Kidney (tissue), 14 donors: ENCODE measurements around the gene GRIA1. TPM values are rescaled to one million over a fixed set of nuclear protein-coding genes. Genes with fewer than 3 reads are reported as not detected.

Experiments used
- DNase-seq, 5 donors: peaks; one replicate each; pipeline ENCODE4 v3.0.0-alpha.2; 2013 to 2020
- FAIRE-seq: peaks from 2 replicates; lab custom pipeline; 2012; peaks lifted over from hg19 to GRCh38; lab: Jason Lieb, UNC
- H3K27ac ChIP-seq, 2 donors: one replicate each; pipeline ENCODE4 v1.7.0; 2013; ENCODE audit warnings: low read depth in 2 of 2, low read length in 2 of 2, inconsistent platforms in 1 of 2
- H3K27me3 ChIP-seq: one replicate; pipeline ENCODE4 v1.7.1; 2013; ENCODE audit warnings: low read length, inconsistent platforms; ENCODE audit not compliant: control insufficient read depth, insufficient read depth
- H3K36me3 ChIP-seq, 3 donors: one replicate each; pipeline versions ENCODE4 v1.7.0 to v1.7.1; 2013; ENCODE audit warnings: low read length in 3 of 3, control low read depth in 1 of 3, inconsistent platforms in 1 of 3; ENCODE audit not compliant: insufficient read depth in 3 of 3, control insufficient read depth in 2 of 3
- H3K4me1 ChIP-seq, 3 donors: one replicate each; pipeline versions ENCODE4 v1.7.0 to v1.7.1; 2013; ENCODE audit warnings: low read length in 3 of 3, inconsistent platforms in 1 of 3, low read depth in 1 of 3; ENCODE audit not compliant: control insufficient read depth in 2 of 3, insufficient read depth in 2 of 3
- H3K4me3 ChIP-seq, 3 donors: one replicate each; pipeline versions ENCODE4 v1.7.0 to v1.8.1; 2013; ENCODE audit warnings: low read length in 3 of 3, control low read depth in 1 of 3, inconsistent platforms in 1 of 3
- H3K9ac ChIP-seq, 3 donors: one replicate each; pipeline versions ENCODE4 v1.7.0 to v1.7.1; 2013; ENCODE audit warnings: low read length in 3 of 3, control low read depth in 1 of 3, inconsistent platforms in 1 of 3
- H3K9me3 ChIP-seq, 3 donors: one replicate each; pipeline versions ENCODE4 v1.7.0 to v1.7.1; 2013; ENCODE audit warnings: low read length in 3 of 3, control low read depth in 1 of 3, inconsistent platforms in 1 of 3; ENCODE audit not compliant: control insufficient read depth in 2 of 3, insufficient read depth in 1 of 3
- intact Hi-C: fragments of 100-400 bp; cut with DNase I; formaldehyde crosslinking; loops from one replicate; pipeline ENCODE4 v1.11.1; 2022
- polyA plus RNA-seq: library from polyadenylated mRNA; stranded (reverse); fragments of 350-450 nt; fragmentation: Illumina TruSeq; extraction: RNeasy Lipid Tissue Mini Kit (QIAGEN cat#74804); gene quantifications from one replicate; pipeline ENCODE4 v1.2.3, GENCODE V29; 2014; ENCODE audit warnings: low read depth, low replicate concordance; ENCODE audit not compliant: insufficient read depth
- total RNA-seq: library from RNA; stranded (reverse); fragmentation: NEBNext Ultra II Directional; extraction: Animal tissue kit (Norgen Biotek cat#: 25700); gene quantifications from one replicate; pipeline ENCODE4 v1.2.1, GENCODE V29; 2021
- TF ChIP-seq, protein P1 (sequence below): IDR thresholded peaks from 3 replicates; pipeline ENCODE4 v1.5.1; 2012; ENCODE audit warnings: mild to moderate bottlenecking, moderate library complexity, borderline replicate concordance; ENCODE audit not compliant: insufficient read depth; ENCODE audit errors: extremely low read depth
- donor health status: control.
- donor health status: control.
- donor health status: control.
- donor health status: control.
- donor health status: control.
- donor health status: DM: yes; HTN: yes; CAD: no.
- donor health status: Normal renal cell carcinoma (clear cell type).

The GRIA1 gene
- total and polyA plus RNA-seq, 2 donors from 2014 or later = 0.50 TPM; not detected in 1

DNA sequence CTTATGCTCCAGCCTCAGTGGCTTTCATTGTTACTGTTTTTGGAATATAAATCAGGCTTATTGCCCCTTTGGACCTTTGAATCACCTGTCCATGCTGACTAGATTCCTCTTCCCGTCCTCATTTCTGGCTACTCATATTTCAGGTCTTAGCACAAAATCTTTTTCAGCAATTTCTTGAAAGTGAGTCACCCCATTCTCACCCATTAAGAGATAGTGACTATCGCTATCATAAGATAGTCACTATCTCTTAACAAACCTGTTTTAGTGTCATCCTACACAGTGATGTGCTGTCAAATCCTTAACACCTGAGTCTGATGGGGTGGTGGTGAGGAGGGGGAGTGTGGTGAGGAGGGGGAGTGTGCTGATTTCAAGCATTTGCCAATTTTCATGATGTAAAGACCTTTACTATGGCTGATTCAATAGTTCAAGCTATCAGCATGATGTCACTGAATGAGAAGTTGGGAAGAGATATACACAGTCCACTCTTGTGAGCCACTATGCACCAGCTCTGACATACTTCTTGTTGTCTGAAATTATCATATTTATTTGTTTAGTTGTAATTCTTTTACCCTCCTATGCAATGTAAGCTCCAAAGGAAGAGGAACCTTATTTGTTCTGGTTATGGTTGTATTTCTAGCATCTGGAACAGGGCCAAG, 95.3 kb downstream of the GRIA1 start:
- no peak overlapping the region for H3K4me3 ChIP-seq
- H3K4me1 ChIP-seq = no peaks in the 10 kb centered on the region
- no peak overlapping the region for H3K27ac ChIP-seq
- H3K36me3 ChIP-seq = no peaks in the 10 kb centered on the region
- no peaks in the 10 kb centered on the region for H3K27me3 ChIP-seq
- FAIRE-seq (no peak), DNase-seq (no peak)
- intact Hi-C loops = no loop called here
- H3K9ac ChIP-seq = no peak overlapping the region
- TF ChIP-seq, protein P1, sequence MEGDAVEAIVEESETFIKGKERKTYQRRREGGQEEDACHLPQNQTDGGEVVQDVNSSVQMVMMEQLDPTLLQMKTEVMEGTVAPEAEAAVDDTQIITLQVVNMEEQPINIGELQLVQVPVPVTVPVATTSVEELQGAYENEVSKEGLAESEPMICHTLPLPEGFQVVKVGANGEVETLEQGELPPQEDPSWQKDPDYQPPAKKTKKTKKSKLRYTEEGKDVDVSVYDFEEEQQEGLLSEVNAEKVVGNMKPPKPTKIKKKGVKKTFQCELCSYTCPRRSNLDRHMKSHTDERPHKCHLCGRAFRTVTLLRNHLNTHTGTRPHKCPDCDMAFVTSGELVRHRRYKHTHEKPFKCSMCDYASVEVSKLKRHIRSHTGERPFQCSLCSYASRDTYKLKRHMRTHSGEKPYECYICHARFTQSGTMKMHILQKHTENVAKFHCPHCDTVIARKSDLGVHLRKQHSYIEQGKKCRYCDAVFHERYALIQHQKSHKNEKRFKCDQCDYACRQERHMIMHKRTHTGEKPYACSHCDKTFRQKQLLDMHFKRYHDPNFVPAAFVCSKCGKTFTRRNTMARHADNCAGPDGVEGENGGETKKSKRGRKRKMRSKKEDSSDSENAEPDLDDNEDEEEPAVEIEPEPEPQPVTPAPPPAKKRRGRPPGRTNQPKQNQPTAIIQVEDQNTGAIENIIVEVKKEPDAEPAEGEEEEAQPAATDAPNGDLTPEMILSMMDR = no peak
- H3K9me3 ChIP-seq = no peaks in the 10 kb centered on the region

DNA sequence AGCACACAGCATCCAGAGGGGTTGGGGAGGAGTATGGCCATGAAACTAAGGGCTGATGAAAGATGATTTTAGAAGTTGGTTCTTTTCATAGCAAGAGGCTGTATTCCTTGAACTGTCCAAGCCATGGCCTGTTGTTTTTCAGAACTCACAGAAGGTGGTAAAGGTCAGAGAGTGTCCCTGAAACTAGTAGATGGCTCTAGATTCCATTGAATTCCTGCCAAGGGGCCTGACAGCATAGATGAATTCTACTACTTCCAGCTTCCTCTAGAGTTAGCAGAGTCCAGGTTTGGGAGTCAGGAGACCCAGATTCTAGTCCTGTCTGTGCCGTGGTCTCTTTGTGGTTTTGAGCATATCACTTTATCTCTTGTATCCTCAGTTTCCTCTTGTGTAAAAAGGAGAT, 101.6 kb downstream of the GRIA1 start:
- Histone ChIP-seq H3K4me1 (no peaks in the 10 kb centered on the region), H3K36me3 (no peaks in the 10 kb centered on the region), H3K27ac (no peak overlapping the region), H3K27me3 (no peaks in the 10 kb centered on the region), H3K9ac (no peak overlapping the region), H3K9me3 (no peaks in the 10 kb centered on the region), H3K4me3 (no peak overlapping the region)
- FAIRE-seq (no peak), DNase-seq (no peak)
- TF ChIP-seq, protein P1 = no peak
- intact Hi-C loops = no loop called here

DNA sequence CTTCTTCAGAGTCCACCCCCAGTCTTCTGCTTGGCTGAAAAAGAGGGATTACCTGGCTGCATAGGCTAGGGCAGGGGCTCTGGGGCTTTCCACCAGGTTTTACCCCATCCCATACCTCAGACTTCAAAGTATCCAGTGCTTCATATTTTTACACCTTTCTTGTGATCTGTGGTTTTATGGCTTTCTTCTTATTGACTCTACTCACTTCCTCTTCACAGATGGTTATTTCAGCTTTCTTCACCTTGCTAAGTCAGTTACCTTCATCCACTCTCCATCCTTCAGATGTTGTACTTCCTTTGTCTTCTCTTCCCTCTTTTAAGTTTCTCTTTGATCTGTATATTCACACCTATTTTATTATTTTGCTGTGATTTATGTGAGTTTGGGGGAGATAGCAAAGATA, 104.3 kb downstream of the GRIA1 start:
- intact Hi-C loops = no loop called here
- TF ChIP-seq, protein P1 = no peak
- Histone ChIP-seq H3K9me3 (no peaks in the 10 kb centered on the region), H3K27me3 (no peaks in the 10 kb centered on the region), H3K36me3 (no peaks in the 10 kb centered on the region), H3K27ac (no peak overlapping the region), H3K4me3 (no peak overlapping the region), H3K4me1 (no peaks in the 10 kb centered on the region), H3K9ac (no peak overlapping the region)
- FAIRE-seq (no peak), DNase-seq (no peak)

DNA sequence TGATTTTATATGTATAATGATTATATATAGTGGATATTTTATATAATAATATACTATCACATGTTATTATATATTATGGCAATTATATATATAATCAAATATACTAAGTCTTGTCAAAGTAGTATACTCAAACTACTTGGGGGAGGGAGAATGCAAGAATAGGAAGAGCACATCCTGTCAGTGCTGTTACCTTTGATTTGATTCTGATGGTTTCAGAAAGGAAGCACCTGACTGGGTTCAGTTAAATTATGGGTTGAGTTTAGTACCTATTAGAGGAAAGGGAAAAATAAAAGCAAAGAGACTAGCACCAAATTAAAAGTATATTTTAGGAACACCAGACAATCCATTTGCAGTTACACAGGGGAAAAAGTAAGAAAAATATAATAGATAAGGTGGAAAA, 107.6 kb downstream of the GRIA1 start:
- FAIRE-seq (no peak), DNase-seq (no peak)
- TF ChIP-seq, protein P1 = no peak
- Histone ChIP-seq H3K9ac (no peak overlapping the region), H3K9me3 (no peaks in the 10 kb centered on the region), H3K4me1 (no peaks in the 10 kb centered on the region), H3K27me3 (no peaks in the 10 kb centered on the region), H3K4me3 (no peak overlapping the region), H3K36me3 (no peaks in the 10 kb centered on the region), H3K27ac (no peak overlapping the region)
- intact Hi-C loops = no loop called here
